ENCODE measurements around the gene IPPK. TPM values are rescaled to one million over a fixed set of nuclear protein-coding genes. Genes with fewer than 3 reads are reported as not detected.

IPPK gene
- total and polyA plus RNA-seq, 2 donors (not counting 1 experiment from before 2014, with no cell fraction given): 6.8 to 8.7 TPM

DNA sequence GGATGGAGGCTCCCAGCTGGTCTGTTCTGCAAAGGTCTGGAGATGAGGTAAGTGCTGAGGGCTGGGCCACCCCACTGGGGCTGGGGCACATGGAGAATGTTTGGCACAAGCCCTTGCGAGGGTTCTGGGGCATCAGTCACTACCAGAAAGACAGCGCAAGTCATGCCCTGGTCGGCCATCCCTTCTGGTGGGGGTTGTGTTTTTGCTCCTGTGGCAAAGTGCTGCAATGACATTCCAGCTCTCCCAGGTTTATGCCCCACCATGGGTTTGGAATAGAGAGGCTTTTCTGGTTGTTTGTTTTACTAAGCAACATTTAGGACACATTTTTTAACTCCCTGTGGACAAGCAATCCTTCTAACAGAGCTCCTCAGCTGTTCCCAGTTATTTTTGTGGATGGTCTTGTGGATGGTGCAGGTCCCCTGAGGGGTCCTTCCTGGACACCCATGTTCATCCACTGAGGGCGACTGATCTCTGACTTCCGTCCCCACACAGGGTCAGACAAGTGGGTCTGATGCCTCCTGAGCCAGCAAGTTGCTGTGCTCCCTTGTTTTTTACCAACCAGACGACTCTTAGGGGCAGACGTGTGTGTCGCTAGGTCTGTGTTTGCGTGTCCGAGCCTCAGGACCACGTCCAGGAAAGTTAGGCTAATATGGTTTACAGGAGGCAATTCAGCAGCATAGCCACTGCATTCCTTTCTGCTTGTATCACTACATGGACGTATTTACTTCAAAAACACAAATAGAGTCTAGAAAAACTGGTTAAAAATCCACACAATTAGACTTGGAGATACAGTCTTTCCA, 69.3 kb downstream of the IPPK start:
- no peak overlapping the region for H3K4me2 ChIP-seq (replicated peaks; ENCODE audit: low read depth, low read length, poor library complexity, severe bottlenecking)
- no peak overlapping the region for H3K27ac Mint-ChIP-seq
- no peak for DNase-seq

DNA sequence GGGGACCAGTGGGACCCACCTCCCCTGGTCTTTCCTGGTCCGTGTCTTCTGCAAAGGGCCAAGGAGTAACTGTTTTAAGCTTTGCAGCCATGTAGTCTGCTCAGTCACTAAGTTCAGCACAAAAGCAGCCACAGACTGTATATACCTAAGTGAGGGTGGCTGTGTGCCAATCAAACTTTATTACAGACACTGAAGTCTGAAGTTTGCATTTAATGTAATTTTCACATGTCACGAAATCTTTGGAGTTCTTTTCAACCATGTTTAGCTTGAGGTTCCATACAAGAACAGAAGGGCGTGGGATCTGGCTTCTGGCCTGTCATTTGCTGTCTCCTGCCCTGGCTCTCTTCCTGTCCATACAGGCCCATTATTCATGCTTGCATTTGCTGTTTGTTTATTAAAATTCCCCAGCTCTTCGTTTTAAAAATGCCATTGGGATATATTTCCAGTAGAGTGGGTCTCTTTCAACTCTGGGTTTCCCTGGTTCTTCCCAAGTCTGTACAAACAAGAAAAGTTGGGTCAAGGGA, 69.9 kb downstream of the IPPK start:
- H3K36me3 ChIP-seq (replicated peaks in 1 of 2; ENCODE audit: control extremely low read depth in 1 of 2, control insufficient read depth in 1 of 2, extremely low read depth in 1 of 2, insufficient read depth in 2 of 2, low read length in 1 of 2): no peaks in the 10 kb centered on the region

More for the DNA sequence above, 69.3 kb downstream of the IPPK start:
- no peak for TF ChIP-seq EZH2 (IDR thresholded peaks at IDR 0.05; ENCODE audit: borderline replicate concordance, insufficient read depth, low read depth, low read length, poor library complexity, severe bottlenecking)
- WGBS (ENCODE audit: insufficient coverage): 94% methylated on average over 8 of the region's 12 CpGs
- no peak overlapping the region for H3K4me3 Mint-ChIP-seq
- Histone ChIP-seq H3K9ac (ENCODE audit: low read length) (no peak overlapping the region), H2AFZ (ENCODE audit: insufficient read depth, low read depth, low read length, poor library complexity, severe bottlenecking) (no peak overlapping the region), H3K9me3 (ENCODE audit: control extremely low read depth in 1 of 3, control insufficient read depth in 2 of 3, insufficient read depth in 1 of 3, low read length in 2 of 3) (peaks cover 0 to 21% (median 3%) of the 10 kb centered on the region in 3 donors), H3K27ac (ENCODE audit: low read length in 2 of 2) (no peak overlapping the region), H4K20me1 (ENCODE audit: control insufficient read depth, insufficient read depth, low read length, poor library complexity, severe bottlenecking) (no peaks in the 10 kb centered on the region), H3K4me3 (ENCODE audit: control extremely low read depth in 1 of 5, extremely low read depth in 1 of 5, insufficient read depth in 1 of 5, low read depth in 2 of 5, low read length in 4 of 5) (no peak overlapping the region), H3K4me1 (ENCODE audit: control insufficient read depth in 2 of 2, insufficient read depth in 2 of 2, low read length in 2 of 2) (no peaks in the 10 kb centered on the region), H3K79me2 (ENCODE audit: control insufficient read depth, insufficient read depth, low read length) (no peaks in the 10 kb centered on the region), H3K27me3 (replicated peaks in 1 of 4; ENCODE audit: control extremely low read depth in 1 of 4, control insufficient read depth in 3 of 4, insufficient read depth in 4 of 4, low read length in 3 of 4) (no peaks in the 10 kb centered on the region), H3K36me3 (replicated peaks in 1 of 2; ENCODE audit: control extremely low read depth in 1 of 2, control insufficient read depth in 1 of 2, extremely low read depth in 1 of 2, insufficient read depth in 2 of 2, low read length in 1 of 2) (no peaks in the 10 kb centered on the region)
- H3K9me3 Mint-ChIP-seq (ENCODE audit: insufficient read depth): peaks cover 6% of the 10 kb centered on the region
- no peak for ATAC-seq (ENCODE audit: low read depth)
- H3K27me3 Mint-ChIP-seq: no peaks in the 10 kb centered on the region
- ChIA-PET POLR2A (no interaction called here), CTCF (no interaction called here)
- intact Hi-C loops (cut with micrococcal nuclease): no loop called here
- H3K4me1 Mint-ChIP-seq: no peaks in the 10 kb centered on the region

More for the DNA sequence above, 69.9 kb downstream of the IPPK start:
- no peak overlapping the region for H2AFZ ChIP-seq (ENCODE audit: insufficient read depth, low read depth, low read length, poor library complexity, severe bottlenecking)
- 100% methylated on average over 3 of the region's 4 CpGs for WGBS (ENCODE audit: insufficient coverage)
- H3K4me3 Mint-ChIP-seq: no peak overlapping the region
- no peaks in the 10 kb centered on the region for H3K27me3 ChIP-seq (replicated peaks in 1 of 4; ENCODE audit: control extremely low read depth in 1 of 4, control insufficient read depth in 3 of 4, insufficient read depth in 4 of 4, low read length in 3 of 4)
- POLR2A ChIA-PET: no interaction called here
- no peak overlapping the region for H3K27ac Mint-ChIP-seq
- no peak overlapping the region for H3K4me2 ChIP-seq (replicated peaks; ENCODE audit: low read depth, low read length, poor library complexity, severe bottlenecking)
- no peaks in the 10 kb centered on the region for H3K79me2 ChIP-seq (ENCODE audit: control insufficient read depth, insufficient read depth, low read length)
- H3K27ac ChIP-seq (ENCODE audit: low read length in 2 of 2): no peak overlapping the region
- CTCF ChIA-PET: no interaction called here
- intact Hi-C loops (cut with micrococcal nuclease): no loop called here
- H3K9me3 Mint-ChIP-seq (ENCODE audit: insufficient read depth): peaks cover 6% of the 10 kb centered on the region
- no peak for DNase-seq
- TF ChIP-seq EZH2 (IDR thresholded peaks at IDR 0.05; ENCODE audit: borderline replicate concordance, insufficient read depth, low read depth, low read length, poor library complexity, severe bottlenecking): no peak
- TF ChIP-seq, protein P1, sequence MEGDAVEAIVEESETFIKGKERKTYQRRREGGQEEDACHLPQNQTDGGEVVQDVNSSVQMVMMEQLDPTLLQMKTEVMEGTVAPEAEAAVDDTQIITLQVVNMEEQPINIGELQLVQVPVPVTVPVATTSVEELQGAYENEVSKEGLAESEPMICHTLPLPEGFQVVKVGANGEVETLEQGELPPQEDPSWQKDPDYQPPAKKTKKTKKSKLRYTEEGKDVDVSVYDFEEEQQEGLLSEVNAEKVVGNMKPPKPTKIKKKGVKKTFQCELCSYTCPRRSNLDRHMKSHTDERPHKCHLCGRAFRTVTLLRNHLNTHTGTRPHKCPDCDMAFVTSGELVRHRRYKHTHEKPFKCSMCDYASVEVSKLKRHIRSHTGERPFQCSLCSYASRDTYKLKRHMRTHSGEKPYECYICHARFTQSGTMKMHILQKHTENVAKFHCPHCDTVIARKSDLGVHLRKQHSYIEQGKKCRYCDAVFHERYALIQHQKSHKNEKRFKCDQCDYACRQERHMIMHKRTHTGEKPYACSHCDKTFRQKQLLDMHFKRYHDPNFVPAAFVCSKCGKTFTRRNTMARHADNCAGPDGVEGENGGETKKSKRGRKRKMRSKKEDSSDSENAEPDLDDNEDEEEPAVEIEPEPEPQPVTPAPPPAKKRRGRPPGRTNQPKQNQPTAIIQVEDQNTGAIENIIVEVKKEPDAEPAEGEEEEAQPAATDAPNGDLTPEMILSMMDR (IDR thresholded peaks at IDR 0.05): no peak
- H4K20me1 ChIP-seq (ENCODE audit: control insufficient read depth, insufficient read depth, low read length, poor library complexity, severe bottlenecking): no peaks in the 10 kb centered on the region
- H3K4me3 ChIP-seq (ENCODE audit: control extremely low read depth in 1 of 5, extremely low read depth in 1 of 5, insufficient read depth in 1 of 5, low read depth in 2 of 5, low read length in 4 of 5): no peak overlapping the region
- H3K27me3 Mint-ChIP-seq: no peaks in the 10 kb centered on the region
- no peak for ATAC-seq (ENCODE audit: low read depth)
- no peaks in the 10 kb centered on the region for H3K4me1 ChIP-seq (ENCODE audit: control insufficient read depth in 2 of 2, insufficient read depth in 2 of 2, low read length in 2 of 2)
- H3K4me1 Mint-ChIP-seq: no peaks in the 10 kb centered on the region
- H3K9me3 ChIP-seq (ENCODE audit: control extremely low read depth in 1 of 3, control insufficient read depth in 2 of 3, insufficient read depth in 1 of 3, low read length in 2 of 3): peaks cover 0 to 17% (median 3%) of the 10 kb centered on the region in 3 donors
- no peak overlapping the region for H3K9ac ChIP-seq (ENCODE audit: low read length)
